Stimulated activated CD8-positive, alpha-beta memory T cell treated with anti-CD3 and anti-CD28 coated beads, Interleukin-4, amount 100 ng/mL, for 24 hours (primary cell): ENCODE data around the gene DCLRE1C.
"Not testable (repeated sequence)": the region's sequence is repeated elsewhere in the genome, so short reads cannot be mapped to it uniquely, and the experiment has no call there.

Experiments used
- DNase-seq: peaks from one replicate; pipeline ENCODE4 v3.0.0-alpha.2; 2020; ENCODE audit warnings: low read depth

DCLRE1C gene

DNA sequence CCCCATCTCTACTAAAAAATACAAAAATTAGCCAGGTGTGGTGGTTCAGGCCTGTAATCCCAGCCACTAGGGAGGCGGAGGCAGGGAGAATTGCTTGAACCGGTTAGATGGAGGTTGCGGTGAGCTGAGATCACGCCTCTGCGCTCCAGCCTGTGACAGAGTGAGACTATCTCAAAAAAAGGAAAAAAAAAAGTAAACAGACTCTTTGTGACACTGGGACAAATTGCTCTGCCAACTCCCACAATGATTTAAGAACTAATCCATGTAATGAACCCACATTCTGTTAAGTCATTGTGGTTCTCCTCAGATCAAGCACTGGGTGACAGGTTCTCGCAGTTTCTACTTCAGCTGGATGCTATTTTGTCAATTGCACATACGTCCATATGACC, 11.0 kb downstream of the DCLRE1C start:
- DNase-seq: not testable (repeated sequence)

DNA sequence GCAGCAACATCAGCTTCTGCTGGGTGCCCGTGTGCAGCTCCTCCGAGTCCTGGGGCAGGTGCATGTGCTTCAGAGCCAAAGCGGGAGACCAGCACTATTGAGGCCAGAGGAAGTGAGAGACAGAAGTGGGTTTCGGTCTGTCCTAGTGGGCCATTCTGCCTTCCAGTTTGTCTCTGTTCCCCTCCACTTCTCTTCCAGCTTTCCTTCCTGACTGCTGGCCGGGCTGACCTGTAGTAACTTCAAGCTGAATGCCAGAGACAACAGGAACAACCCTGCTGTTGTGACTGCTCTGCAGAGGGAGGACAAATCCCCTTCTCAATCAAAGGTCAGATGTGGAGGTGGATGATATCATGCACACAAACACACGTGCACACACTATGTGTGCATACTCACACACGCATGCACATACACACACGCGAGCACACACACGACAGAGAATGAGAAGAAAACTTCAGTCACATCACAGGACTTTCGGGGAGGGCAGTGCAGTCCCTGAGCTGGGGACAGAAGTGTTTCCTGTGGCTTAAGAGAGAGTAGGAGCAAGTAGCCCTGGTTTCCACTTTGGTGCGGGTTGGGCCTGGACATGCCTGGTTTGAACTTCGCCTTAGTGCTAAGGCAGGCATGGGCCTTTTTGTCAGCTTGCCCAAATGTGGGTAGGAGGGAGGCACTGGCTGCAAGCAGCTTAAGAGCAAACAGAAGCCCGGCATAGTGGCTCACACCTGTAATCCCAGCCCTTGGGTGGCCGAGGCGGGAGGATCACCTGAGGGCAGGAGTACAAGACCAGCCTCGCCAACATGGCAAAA, 11.5 kb downstream of the DCLRE1C start:
- not testable (repeated sequence) for DNase-seq

DNA sequence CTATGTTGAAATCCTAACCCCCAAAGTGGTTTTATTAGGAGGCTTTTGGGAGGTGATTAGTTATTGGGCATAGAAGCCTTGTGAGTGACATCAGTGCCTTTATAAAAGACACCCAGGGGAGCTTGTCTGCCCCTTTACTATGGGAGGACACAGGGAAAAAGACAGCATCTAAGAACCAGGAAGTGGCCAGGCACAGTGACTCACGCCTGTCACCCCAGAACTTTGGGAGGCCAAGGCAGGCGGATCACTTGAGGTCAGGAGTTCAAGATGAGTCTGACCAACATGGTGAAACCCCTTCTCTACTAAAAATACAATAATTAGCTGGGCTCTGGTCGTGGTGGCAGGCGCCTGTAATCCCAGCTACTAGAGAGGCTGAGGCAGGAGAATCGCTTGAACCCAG, 14.9 kb downstream of the DCLRE1C start:
- DNase-seq: not testable (repeated sequence)

DNA sequence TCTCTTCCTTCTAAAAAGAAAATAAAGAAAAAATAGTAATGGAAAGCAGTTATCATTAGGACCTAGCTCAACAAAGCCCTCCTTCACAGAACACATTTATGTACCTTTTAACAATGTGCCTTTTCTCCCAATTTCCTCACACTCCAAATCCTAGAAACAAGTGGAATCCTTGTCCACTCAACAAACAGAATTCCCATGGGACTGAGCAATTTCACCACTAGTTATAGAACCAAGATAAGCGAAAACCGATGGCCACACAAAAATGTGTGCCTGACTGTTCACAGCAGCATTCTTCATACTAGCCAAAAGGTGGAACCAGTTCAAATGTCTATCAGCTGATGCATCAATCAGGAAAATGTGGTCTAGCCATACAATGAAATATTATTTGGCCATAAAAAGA, 17.3 kb downstream of the DCLRE1C start:
- DNase-seq: no peak

DNA sequence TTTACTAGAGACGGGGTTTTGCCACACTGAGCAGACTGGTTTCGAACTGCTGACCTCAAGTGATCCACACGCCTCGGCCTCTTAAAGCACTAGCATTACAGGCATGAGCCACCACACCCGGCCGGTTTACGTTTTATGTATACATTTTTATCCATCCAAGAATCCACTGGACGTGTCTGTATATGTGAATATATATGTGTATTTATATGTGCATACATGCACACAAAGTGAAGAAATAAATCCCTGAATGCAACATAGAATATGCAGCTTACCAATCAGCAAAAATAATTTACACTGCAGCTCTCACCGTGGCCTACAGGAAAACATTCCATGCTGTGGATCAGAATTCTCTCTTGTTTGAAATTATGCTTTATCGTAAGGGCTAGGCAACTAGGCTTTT, 23.3 kb downstream of the DCLRE1C start:
- DNase-seq: no peak

DNA sequence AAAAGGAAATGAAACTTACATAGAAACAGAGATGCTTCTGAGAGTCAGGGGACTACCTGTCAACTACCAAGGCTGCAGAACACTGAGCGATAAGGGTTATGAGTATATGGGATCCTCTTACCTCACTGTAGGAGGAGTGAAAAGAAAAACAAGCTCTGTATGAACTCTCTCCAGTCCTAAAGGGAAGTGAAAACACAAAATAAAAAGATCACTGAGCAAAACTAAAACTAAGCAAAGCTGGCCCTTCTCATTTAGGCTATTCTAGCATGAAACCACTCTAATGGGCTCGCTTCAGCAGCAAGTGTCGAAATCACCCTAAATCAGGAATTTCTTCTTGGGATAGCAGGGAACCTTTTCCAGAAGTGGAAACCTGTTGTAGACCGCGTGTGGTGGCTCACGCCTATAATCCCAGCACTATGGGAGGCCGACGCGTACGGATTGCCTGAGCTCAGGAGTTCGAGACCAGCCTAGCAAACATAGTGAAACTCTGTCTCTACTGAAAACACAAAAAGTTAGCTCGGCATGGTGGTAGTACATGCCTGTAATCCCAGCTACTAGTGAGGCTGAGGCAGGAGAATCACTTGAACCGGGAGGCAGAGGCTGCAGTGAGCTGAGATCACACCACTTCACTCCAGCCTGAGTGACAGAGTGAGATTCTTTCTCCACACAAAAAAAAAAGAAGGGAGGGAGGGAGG, 27.0 kb downstream of the DCLRE1C start:
- no peak for DNase-seq

DNA sequence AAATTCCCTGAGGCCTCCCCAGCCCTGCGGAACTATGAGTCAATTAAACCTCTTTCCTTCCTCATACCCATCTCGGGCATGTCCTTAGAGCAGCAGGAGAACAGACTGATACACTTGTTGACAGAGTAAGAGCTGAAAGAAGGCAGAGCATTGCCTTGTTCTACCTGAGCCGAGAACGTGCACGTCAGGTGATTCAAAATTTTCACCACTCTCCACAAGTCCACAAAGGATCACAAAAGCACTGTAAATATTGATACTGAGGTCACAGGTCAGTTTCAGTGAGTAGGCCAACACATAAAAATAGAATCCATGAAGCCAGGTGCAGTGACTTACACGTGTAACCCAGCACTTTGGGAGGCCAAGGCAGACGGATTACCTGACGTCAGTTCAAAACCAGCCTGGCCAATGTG, 27.8 kb downstream of the DCLRE1C start:
- DNase-seq: no peak

DNA sequence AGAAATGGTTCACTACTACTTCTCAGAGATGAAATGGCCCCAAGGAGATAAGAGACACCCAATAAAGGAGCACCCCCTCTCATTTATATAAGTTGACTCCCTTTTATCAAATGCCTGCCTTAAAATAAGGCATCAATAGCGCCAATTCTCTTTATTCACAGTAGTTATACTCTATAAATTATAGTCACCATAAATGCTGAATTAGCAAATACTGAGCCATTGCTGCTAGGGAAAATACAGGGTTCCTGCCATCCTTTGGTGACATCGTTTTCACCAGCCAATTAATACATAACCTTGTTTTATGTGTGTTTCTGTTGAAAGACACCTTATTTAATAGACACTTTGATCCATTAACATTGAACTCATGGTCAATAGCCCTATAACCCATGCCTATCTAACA, 28.6 kb downstream of the DCLRE1C start:
- no peak for DNase-seq

DNA sequence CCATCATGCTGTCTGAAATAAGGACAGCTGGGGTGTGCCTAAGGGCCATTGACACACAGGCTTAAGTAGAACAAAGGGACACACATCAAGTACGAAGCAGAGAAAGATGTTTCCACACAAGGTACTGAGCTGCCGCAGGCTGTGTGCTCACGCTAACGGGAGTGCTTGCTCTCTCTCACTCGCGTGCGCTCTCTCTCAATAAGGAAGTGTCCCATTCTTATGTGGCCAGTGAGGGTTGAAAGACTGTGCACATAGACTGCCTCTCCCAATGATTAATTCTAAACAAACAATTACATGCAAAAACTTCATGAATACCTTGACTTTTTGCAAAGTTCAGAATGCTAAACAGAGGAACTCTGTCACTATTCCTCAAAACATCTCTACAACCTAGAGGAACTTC, 29.9 kb downstream of the DCLRE1C start:
- DNase-seq: no peak

DNA sequence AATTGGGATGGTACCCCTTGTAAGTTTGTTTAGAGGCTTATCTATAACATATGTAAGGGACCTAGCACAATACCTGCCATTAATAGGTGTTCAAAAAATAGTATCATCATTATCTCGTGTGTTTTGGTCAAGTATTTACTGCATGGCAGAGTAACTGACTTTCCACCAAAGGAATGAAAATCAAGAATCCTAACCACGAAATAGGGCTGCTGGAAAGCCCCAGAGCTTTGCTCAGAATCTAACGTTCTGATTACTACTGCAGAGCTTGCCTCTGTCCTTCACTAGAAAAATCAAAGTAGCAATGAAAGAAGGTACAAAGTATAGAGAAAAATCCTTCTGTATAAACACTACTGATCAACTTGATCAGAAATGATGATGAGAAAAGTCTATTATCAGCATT, 34.9 kb downstream of the DCLRE1C start:
- DNase-seq: no peak

DNA sequence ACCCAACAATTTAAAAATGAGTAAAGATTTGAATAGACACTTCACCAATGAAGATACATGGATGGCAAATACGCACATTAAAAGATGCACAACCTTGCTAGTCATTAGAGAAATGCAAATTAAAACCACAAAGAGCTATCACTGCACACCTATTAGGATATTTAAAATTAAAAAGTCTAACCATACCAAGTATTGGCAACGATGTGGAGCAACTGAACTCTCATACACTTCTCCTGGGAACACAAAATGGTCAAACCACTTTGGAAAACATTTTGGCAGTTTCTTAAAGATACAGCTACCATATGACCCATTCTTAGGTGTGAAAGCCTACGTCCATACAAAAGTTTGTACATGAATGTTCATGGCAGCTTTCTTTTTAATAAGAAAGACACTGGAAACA, 36.1 kb downstream of the DCLRE1C start:
- DNase-seq: no peak

DNA sequence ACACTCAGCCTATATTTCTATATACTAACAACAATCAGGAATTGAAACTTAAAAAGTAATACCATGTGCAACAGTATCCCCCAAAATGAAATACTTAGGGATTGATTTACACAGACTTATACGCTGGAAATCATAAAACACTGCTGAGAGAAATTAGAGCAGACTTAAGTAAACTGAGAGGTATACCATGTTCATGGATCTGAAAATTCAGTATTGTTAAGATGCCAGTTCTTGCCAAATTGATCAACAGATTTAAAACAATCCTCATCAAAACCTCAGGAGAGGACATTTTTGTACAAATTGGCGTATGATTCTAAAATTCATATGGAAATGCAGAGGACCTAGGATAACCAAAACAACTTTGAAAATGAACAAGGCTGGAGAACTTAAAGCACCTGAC, 37.3 kb downstream of the DCLRE1C start:
- DNase-seq: no peak

DNA sequence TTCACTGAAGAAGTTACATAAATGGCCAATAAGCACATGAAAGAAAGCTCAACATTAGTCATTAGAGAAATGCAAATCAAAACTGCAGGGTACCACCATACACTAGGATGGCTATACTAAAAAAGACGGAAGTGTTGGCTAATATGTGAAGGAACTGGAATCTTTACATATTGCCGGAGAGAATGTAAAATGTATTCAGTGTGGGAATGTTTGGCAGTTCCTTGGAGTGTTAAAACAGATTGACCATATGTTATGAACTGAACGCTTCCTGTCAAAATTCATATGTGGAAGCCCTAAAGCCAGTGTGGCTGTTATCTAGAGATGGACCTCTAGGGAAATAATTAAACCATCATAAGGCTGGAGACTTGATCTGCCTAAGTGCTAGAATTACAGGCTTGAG, 42.1 kb downstream of the DCLRE1C start:
- no peak for DNase-seq

DNA sequence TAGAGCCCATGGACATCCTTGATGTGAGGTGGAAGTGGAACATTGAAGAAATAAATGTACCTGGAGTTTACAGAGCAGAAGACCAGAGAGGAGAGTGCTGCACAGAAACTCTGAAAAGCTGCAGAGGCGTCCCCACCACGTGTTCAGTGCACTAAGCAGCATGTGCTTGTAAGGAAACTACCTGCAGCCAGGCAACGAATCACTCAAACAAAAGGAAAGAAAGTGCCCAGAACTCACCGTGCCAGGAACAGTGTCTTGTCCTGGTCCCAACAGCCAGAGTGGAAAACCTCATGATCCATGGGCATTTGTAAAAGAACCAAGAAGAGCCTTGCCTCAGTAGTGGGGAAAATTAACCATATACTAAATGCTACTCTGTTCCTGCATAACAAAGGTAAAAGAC, 42.9 kb downstream of the DCLRE1C start:
- no peak for DNase-seq

DNA sequence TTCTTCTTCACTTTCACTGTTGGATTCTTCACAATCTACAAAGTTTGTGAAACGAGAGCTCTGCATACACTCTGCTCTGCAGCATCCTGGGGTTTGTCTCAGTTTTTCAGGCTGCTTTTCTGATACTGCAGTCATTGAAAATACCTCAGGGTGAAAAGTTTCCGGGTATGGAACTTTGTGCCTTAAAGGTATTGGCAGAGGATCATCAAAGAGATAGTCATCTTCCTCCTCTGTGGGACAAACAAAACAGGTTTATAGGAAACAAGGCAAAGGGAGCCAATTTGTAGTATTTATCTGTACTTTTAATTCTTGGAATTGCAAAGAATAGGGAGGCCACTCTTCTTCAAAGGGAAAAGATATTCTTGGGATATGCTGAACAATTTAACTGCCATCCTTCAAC, 44.8 kb downstream of the DCLRE1C start:
- DNase-seq: no peak

DNA sequence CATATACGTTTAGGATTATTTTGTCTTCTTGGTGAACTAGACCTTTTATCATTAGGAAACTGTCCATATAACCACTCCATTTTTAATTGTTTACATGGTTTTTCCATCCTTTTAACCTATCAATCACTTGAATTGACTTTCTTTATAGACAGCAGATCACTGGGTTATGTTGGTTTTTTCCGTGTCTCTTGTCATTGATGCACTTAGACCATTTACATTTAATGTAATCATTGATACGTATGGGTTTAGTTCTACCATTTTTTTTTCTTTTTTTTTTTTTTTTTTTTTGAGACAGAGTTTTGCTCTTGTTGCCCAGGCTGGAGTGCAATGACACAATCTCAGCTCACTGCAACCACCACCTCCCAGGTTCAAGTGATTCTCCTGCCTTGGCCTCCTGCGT, 46.3 kb downstream of the DCLRE1C start:
- not testable (repeated sequence) for DNase-seq

DNA sequence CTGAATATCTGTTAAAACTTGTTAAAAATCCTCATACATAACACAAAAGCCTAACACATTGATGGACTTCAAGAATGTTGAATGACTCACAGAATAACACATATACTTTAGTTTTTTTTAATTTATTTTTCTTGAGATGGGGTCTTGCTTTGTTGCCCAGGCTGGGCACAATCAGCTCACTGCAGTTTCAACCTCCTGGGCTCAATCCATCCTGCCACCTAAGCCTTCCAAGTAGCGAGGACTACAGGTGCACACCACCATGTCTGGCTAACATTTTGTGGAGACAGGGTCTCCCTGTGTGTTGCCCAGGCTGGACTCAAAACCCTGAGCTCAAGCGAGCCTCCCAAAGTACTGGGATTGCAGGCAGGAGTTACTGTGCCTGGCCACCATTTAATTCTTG, 47.1 kb downstream of the DCLRE1C start:
- no peak for DNase-seq

DNA sequence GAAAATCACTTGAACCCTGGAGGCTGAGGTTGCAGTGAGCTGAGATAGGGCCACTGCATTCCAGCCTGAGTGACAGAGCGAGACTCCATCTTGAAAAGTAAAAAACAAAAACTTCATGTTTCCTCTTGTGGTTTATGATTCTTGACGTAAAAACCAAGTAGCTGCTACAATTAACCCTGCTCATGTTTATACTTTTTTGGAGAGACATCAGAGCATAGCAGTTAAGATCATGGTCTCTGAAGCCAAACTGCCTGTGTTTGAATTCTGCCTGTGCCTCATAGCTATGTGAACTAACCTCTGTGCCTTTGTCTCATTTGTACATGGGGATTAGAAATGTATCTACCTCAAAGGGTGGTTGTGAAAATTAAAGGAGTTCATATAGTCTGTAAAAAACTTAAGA, 48.0 kb downstream of the DCLRE1C start:
- no peak for DNase-seq

DNA sequence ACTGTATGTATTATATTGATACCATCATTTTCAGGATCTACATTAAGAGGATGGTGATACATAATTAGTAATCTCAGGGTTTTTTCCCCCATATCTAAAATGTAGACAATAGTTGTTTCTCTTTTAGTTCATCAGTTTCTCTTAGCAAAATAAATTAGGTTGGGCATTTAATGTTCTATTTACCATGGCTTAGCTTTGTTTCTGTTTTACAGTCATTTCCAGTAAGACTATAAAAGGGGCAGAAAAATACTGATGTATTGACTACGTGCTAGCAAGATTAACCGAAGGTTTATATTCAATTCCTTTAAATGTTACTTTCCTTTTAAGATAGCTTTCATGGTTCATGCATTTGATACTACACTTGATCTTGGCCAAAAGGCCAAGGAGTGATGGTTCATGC, 49.0 kb downstream of the DCLRE1C start:
- DNase-seq: no peak

DNA sequence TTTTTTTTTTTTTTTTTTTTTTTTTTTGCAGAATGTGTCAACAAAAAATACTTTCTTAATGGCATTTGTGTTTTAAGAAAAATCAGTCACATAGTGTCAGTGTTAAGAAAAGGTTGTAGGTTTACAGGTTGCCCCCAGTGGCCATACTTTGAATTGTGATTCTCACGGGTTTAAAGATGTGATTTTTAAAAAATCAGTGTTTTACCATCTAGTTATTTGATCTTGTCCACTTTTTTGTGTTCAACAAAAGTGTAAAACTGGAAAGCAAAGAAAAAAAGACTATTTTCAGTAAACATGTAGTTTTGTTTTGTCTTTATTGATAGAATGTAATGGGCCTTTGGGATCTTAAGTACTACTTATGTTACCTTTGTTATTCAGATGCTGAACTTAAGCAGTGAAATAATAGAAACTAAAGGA, 49.6 kb downstream of the DCLRE1C start:
- DNase-seq: no peak

DNA sequence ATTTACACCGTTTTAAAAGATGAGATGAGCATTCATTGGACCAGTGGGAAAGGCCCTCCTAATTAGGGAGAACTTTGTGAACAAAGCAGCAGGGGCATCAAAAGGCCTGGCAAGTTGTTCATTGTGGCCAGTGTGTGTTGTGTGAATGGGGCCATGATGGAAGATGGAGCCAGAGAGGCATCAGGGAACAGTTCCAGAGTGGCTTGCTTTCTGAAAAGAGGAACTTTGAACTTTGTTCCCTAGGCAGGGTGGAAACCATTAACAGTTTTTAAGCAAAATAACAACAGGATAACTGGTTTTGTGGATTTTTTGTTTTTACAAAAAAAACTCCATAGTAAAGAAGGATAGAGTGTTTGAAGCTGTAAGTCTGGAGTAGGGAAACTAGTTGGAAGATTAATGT, 62.7 kb downstream of the DCLRE1C start:
- no peak for DNase-seq

DNA sequence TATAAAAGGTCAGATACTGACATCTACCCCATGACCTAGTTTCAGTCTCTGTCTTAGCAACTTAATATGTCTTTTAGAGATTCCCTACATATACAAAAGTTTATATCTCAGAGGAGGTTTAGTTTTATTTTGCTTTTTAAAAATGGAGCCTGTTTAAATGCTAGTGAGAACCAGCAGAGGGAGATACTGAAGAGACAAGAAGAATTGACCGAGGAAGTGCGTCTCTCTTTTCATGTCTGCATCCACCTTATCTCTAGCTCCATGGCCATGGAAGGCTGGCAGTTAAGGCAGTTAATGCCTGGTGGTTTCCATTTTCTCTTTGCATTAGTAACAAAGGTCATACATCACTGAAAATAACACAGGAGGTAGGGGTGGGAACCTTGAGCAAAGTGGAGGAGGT, 64.6 kb downstream of the DCLRE1C start:
- DNase-seq: no peak

DNA sequence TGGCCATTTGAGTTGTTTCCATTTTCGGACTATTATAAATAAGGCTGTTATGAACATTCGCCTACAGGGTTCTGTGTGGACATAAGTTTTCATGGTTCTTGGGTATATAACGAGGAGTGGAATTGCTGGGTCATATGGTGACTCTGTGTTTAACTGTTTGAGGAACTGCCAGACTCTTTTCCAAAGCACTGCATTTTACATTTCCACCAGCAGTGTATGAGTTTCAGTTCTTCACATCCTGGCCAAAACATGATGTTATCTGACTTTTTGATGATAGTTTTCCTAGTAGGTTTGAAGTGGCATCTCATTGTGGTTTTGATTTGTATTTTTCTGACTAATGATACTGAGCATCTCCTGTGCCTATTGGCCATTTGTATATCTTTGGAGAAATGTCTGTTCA, 69.8 kb downstream of the DCLRE1C start:
- DNase-seq: no peak

DNA sequence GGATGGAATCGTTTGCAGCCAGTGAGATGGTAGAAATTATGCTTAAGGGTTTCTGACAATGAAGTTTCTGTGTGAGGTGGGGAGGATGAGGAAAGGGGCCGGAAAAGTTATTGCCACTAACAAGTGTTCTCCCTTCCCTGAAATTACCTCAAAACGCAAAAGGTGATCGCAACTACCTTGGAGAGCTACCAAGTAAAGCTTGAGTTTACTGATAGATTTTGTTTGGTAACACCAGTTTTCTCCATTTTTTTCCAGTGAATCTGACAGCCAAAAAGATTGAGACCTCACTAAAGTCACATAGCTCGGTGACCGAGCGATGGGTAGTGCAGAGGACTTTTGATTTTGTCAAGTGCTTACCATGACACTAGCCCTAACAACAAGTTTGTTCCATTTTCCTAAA, 73.7 kb downstream of the DCLRE1C start:
- no peak for DNase-seq
